Amygdala (tissue), 56 donors: ENCODE measurements around the gene LYZL2.
A peak's percentile ranks its signal among the peaks of the same experiment; 100 is the strongest.
"Not testable (repeated sequence)": the region's sequence is repeated elsewhere in the genome, so short reads cannot be mapped to it uniquely, and the experiment has no call there.

Experiments
- DNase-seq, 56 donors: peaks; one replicate each; lab custom pipeline; 2025; lab: John Stamatoyannopoulos, UW

The LYZL2 gene

DNA sequence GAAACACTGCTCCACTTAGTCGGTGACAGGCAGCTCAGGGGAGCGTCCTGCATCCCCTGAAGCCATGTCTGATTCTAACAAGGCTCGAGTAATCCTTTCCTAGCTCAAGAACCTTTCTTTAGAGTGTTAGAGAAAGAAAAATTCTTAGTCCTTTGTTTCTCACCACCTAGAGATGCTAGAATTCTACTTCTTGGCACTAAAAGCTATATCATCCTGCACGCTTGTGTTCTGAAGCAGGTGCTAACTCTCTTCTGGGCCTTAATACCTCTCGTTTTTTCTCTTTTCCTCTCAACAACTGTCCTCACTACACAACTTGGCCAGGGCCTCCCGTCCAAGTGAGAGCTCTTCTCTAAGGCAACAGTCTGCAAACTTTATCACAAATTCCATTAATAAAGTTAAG, at the start of gene LYZL2:
Gene LYZL2 (minus strand): TSS at position 101 of the 400 bp plus-strand sequence. CDS start 2,838 bp downstream, outside the sequence.
- no peak for DNase-seq

DNA sequence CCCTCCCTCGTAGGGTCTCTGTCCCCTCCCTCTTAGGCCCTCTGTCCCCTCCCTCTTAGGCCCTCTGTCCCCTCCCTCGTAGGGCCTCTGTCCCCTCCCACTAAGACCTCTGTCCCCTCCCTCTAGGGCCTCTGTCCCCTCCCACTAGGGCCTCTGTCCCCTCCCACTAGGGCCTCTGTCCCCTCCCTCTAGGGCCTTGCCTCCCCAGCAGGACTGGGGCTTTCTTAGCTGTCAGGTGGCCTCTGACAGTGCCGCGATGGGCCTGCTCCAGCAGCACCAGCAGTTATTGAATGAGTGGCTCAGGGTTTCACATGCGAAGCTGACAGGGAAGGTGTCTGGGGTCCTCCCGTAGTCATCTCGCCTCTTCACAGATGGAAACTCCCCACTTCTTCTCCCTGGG, 48.1 kb upstream of the LYZL2 start:
- not testable (repeated sequence) for DNase-seq

DNA sequence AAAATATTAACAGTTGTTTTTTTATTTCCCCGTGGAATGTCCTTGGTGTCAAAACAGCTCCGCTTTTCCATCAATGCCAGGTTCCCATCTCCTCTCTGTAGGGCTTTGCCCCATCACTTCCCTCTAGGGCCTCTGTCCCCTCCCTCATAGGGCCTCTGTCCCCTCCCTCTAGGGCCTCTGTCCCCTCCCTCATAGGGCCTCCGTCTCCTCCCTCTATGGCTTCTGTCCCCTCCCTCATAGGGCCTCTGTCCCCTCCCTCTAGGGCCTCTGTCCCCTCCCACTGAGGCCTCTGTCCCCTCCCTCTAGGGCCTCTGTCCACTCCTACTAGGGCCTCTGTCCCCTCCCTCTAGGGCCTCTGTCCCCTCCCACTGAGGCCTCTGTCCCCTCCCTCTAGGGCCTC, 47.6 kb upstream of the LYZL2 start:
- DNase-seq, result not testable (repeated sequence)

DNA sequence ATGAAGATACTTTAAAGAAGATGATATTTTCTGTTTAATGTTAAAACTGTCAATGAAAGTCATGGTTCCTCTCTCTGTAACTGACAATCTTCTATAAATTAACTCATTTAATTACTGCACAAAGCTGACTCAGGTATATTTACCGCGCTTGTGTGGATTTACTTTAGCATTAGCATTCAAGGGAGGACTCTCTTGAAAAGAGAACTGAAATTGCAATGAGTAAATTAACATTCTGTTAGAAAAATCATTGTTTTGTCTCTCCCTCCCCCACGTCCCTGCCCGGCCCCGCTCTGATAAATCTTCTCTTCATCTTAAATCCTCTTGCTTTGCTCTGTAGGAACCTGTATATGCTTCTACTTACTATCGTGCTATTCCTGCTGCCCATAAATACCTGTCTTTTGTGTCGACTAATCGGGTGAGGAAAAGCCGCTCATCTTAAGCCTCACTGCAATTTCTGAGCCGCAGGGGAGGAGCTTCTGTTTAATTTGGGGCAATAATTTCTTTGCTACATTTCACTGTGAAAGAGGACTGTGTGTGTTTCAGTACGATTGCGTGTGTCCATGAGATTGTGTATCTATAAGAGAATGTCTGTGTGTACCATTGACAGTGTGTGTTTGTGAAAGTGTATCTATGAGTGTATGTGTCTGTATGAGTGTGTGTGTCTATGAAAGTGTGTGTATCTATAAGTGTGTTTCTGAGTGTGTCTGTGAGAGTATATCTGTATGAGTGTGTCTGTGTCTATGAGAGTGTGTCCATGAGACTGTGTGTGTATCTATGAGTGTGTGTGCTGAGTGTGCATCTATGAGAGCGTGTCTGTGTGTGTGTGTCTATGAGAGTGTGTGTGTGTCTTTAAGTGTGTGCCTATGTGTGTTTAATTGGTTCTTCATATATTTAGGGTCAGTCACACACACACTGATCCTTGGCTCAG, 46.5 kb upstream of the LYZL2 start:
- DNase-seq, result no peak

DNA sequence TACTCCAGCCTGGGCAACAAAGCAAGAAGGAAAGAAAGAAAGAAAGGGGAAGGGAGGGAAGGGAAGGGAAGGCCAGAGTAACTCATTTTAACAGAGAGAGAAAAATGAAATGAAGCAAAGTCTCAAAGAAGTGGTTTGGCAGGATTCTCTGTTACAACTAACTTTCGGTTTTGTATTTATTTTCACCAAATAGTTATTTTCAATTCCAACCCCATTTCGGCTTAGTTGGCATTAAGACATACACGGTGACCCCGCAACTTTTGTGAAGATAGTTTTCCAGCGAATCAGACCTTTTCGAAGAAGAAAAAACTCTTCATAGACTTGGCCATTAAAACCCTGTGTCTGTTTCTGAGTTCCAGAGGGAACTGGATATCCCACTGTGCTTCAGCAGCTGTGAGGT, 45.2 kb upstream of the LYZL2 start:
- DNase-seq, result no peak

DNA sequence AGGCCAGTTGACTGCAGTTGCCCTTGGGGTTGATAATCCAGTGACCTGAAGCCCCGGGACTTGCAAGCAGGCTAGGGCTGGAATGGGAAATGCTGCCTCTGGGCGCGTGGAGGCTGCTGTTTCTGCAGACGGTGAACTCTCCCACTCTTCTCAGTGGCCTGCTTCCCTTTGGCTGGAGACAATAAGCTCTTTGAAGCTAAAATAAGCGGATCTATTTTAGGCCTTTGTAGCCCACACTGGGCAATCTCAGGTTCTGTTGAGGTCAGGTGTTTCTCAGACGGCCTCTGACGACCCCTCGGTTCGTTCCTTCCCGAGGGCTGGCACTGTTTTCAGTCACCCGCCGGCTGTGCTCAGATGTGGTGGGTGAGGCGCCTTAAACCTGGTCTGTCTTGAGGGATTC, 43.7 kb upstream of the LYZL2 start:
- not testable (repeated sequence) for DNase-seq

DNA sequence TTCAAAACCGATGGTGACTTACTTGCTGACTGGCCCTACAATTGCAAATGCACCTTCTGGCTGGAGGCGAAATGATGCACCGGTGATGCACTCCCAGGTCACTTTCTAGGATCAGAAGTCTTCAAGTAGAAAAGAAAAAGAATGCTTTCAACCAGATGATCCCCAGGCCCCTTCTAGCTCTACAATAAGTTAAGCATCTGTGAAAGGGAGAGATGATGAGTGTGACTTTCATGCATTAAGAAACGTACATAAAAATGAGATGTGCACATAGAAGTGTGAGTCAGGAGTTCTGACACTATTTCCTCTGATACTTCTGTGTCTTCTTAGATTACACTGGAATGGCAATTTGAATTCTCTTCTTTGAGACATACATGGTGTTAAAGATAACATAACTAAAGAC, 42.8 kb upstream of the LYZL2 start:
- not testable (repeated sequence) for DNase-seq

DNA sequence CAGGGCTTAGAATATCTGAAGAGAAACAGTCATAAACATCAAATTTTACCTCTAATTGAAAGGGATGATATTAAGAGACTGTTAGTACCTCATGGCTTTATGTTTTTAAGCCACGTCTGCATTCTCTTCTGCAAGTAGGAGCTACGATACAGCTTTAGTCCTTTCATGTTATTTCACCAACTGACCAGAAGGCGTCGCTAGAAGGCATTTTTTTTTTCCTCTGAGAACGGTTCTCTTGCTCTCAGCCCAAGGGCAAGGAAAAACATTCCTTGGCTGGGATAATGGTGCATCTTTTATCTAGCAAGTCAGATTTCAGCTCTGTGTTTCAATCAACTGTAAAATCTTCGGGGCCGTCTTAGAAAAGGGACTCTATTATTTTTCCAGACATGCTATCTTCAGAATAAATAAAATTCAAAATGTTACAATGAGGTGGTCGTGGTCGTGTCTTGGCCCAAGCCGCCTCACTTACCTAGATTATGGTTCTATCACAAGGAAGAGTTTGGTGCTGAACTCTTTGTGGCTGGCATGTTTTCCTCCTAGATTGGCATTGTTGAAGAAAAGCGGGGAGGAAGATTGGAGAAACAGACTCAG, 41.6 kb upstream of the LYZL2 start:
- DNase-seq, result peak in 14 of 56 donors; percentile 2 to 50 (median 13)

DNA sequence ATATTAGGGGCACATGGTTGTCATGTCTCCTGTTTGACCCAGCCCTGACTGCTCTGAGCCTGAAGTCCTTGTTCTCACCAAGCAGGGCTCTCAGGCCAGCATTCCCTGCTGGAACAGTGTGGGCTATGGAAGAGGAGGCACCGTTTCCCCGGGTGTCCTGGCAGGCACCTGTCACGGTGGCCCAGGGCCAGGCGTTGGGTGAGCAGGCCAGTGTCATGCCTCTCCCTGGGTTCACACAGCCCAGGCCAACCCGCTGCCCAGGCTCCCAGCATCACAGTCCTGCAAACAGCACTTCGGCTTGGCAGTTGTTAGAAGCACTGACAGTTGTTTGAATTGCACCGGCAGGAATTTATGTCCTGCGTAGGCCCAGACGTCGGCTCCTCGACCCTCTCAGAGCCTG, 38.4 kb upstream of the LYZL2 start:
- not testable (repeated sequence) for DNase-seq

DNA sequence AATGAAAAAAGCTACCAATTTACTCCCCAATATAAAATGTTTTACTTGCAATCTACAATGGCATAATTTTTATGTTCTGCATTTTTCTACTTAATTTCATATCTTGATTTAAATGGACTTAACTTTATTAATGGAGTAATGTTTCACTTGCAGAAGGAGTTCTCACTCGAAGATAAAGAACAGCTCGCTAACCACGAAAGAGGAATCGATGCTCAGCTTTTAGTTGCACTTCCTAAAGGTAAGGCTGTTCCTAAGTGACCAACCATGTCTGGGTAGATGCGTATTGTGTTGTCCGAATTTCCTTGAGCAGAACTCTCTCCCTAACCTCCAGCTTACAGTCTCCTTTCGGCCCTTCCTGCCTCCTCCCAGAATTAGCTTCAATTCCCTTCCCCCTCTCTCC, 33.9 kb upstream of the LYZL2 start:
- DNase-seq, result not testable (repeated sequence)

DNA sequence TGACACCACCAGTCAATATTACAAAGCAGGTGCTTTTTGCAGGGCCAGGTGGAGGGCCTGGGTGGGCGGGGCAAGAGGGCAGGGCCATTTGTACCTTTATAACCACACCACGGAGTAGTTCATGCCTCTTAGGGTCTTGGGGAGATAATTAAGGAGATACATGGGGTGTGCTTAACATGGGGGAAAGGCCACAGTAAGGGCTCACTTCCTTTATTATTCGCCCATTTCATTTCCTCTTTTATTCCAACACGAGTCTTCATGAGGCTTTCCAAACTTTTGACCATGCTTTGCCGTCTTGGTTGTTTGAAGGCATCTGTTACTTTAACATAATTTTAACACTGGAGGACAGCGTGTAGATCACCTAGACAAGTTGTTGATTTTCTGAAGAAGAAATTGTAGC, 33.3 kb upstream of the LYZL2 start:
- no peak for DNase-seq

DNA sequence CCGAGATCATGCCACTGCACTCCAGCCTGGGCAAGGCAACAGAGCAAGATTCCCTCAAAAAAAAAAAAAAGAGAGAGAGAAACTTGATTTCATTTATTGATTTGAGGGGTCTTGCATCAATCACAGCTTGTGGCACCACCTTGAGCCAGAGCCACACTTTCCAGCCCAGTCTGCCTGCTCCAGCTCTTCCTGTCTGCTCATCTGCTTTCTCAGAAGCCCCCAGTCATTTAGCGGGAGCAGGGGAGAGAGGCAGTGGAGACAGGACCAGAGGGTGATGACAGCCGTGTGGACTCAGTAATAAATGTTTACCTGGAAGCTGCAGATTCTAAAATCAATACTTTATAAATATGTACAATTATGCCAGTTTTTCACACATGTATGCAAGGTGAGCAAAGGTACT, 30.8 kb upstream of the LYZL2 start:
- not testable (repeated sequence) for DNase-seq

DNA sequence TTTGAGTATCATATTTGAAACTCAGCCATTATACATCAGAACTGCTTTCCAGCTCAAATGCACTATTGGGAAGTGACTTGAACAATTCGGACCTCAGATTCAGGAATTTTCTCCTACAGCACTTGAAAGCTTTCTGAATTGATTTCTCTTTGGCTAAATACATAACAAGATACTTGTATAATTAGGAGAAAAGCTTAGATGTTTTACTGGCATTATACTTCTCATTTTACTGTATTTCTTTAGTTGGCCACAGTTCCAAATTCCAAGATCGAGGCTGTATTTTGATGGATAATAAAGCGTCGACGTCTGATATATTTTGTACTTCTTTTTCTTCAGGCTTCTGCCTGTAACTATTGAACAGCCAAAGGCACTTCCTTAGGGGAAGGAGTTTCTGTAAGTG, 26.7 kb upstream of the LYZL2 start:
- no peak for DNase-seq

DNA sequence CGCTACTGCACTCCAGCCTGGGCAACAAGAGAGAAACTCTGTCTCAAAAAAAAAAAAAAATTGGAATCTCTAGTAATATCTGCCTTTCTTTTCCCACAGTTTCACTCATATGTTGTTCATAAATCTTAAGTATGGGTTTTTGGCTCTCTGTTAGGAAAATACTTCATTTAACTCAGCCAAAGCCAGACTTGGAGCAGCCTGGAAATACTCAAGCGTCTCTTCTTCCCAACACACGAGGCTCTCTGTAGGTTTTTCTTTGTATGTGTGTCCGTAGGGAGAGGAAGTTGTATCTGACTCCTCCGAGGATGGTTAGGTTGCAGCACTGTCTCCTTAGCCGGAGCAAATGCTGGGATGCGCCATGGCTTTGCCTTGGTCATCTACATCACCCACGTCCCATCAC, 25.4 kb upstream of the LYZL2 start:
- not testable (repeated sequence) for DNase-seq

DNA sequence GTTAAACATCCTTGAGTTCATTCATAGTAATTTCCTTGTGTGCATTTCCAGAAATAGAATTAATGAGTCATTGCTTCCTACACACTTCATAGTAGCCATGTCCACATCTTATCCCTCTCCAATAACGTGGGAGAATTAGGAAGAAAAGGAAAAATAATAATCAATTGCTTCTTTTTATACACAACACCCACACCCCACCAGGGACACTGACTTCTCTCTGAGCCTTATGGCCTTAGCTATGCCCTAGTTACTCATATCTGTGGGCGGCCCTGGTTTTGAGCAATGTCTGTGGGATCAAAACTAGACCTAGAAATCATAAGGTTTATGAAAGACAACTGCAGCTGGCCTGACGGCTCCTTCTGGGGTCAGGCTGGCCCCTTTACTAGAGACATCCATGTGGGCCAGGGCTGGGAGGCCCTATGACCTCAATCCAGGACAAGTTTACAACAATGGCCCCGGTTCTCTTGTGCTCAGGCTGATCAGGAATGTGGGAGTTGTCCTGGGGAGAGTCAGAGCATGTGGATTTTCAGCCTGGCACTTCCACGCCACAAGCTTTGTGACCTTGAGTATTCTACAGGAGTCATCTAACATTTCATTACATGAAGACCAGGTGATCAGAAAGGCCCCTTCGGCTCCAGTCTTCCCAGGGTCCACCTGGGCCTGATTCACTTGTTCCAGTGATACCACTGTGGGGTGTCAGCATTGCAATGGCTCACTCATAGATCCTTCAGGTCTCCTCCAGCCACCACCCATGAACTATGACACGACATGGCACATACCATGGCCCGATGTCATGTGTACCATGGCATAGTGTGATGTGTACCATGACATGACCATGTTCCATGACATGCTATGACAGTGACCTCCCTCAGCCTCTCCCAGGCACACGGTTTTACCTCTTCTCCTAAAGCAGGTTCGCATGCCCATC, 22.2 kb upstream of the LYZL2 start:
- DNase-seq, result not testable (repeated sequence)

DNA sequence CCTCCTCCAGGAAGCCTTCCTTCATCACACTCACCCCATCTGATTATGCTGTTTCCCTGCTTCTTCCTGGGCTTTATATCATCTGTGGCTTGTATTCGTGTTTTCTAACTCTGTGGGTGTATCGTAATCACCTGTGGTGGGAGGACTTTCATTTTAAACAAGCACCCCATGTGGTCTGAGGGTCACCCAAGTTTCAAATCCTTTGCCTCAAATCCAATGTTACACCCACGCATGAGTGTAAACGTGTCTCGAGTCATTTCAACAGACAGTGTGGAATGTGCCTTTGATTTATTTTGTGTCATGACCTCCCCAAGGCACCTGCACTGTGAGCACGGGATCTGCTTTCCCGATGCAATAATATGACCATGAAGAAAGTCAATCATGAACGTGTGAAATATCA, 17.5 kb upstream of the LYZL2 start:
- no peak for DNase-seq

DNA sequence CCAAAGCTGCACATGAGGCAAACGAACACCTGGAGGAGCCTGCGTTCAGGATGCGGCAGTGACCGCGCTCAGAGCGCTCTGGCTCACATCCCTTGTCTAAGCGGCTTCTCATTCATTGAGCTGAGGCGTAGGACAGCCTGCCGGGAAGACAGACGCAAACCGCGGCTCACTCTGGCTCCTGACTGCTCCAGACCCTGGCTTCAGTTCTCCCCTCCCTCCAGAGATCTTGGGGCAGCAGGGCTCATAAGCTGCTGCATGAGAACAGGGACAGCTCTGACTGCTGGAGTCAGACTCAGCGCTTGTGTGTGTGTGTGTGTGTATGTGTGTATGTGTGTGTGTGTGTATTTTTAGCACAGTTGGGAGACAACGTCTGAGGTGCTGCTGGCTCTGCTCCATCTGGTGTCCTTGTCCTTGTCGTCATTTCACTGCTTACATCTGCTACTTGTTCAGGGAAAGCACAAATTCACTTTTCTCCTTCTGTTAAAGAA, 15.8 kb upstream of the LYZL2 start:
- peak in 26 of 56 donors; percentile 2 to 50 (median 10) for DNase-seq

DNA sequence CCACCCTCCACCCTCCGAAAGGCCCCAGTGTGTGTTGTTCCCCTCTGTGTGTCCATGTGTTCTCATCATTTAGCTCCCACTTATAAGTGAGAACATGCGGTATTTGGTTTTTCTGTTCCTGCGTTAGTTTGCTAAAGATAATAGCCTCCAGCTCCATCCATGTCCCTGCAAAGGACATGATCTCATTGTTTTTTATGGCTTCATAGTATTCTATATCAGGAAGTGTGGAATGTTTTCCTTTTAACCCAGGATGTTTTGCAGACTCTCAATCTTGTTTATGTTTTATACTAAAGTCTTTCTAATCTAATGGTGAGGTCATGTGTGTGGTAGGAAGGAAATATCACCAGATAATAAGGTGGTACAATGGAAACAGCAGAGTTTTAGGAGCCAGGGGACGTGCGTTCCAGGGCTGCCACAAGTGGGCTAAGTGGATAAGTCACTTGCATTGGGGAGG, 14.9 kb upstream of the LYZL2 start:
- not testable (repeated sequence) for DNase-seq

DNA sequence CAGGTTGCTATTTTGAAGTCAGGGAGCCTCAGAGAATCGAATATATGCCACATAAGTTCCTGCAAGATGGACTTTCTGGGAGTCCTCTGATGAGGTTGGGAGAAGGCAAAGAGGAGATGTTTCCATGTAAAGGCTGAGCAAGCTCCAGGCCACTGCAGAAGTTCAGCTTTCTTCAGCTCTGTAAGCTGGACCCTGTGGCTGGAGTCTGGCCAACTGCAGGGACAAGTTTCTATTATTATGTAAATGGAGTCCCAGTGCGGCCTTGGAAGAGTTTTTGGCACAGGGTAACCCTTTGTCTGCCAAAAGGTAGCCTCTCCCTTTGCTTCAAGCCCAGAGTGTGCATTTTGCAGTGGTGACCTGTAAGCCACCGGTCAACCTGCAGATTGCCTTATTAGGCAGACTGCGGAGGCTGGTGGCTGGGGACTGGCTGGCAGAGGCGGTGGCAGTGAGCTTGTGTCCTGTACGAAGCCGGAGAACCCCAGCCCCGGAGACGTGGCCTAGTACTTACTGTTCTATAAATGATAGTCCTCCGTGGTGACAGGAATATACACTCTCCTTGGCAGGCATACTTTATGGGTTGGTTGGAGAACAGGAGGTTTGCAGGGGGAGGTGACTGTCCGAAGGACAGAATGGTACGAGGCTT, 14.1 kb upstream of the LYZL2 start:
- DNase-seq, result not testable (repeated sequence)

DNA sequence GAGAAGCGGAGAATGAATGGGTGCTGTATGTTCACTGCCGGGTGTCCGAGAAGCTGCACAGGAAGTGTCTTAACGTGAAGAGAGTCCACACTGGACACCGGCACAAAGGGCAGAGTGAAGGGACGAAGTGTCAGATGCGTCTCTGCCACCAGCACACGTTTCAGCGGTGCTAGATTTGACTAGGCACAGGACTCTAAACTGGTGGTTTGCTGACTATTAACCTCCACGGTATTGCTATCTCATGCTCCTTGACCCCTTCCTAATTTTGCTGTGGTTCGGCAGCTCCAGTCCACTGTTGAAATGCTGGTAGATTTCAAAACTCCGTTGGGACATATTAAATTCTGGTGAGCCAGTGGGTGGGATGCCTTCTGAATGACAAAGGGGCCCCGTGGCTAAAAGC, 13.3 kb upstream of the LYZL2 start:
- DNase-seq, result not testable (repeated sequence)
